Activated T-helper 1 cell treated with anti-CD3 and anti-CD28 coated beads, Interleukin-12 subunit alpha, Interleukin-12 subunit beta, Interleukin-2, Interleukin-4 antibody, amounts not matched to agents 30 ng/mL and 10 ng/mL and 1 ng/mL, durations not matched to agents 14 hours and 24 hours and 36 hours (primary cell): ENCODE results near the gene LRRTM2. TPM values are rescaled to one million over a fixed set of nuclear protein-coding genes. Genes with fewer than 3 reads are reported as not detected.

Experiments
- DNase-seq: peaks from one replicate; pipeline ENCODE4 v3.0.0; 2021; ENCODE audit warnings: low spot score
- H3K27ac Mint-ChIP-seq: one replicate; pipeline ENCODE4 v1.8.0; 2021; ENCODE audit warnings: mild to moderate bottlenecking, mixed read lengths
- H3K27me3 Mint-ChIP-seq: one replicate; pipeline ENCODE4 v1.8.0; 2022; ENCODE audit warnings: mild to moderate bottlenecking, moderate library complexity, mixed read lengths; ENCODE audit not compliant: insufficient read depth
- H3K36me3 Mint-ChIP-seq: one replicate; pipeline ENCODE4 v1.8.0; 2021; ENCODE audit warnings: low read depth, mixed read lengths
- H3K4me1 Mint-ChIP-seq: one replicate; pipeline ENCODE4 v1.8.0; 2021; ENCODE audit warnings: low read depth, mixed read lengths
- H3K4me3 Mint-ChIP-seq: one replicate; pipeline ENCODE4 v1.8.0; 2021; ENCODE audit warnings: mild to moderate bottlenecking, moderate library complexity, mixed read lengths
- H3K9me3 Mint-ChIP-seq: one replicate; pipeline ENCODE4 v1.8.0; 2021; ENCODE audit warnings: mixed read lengths
- intact Hi-C: fragments of 100-400 bp; cut with micrococcal nuclease; formaldehyde crosslinking; loops from one replicate; pipeline ENCODE4 v1.15.1; 2024
- total RNA-seq: library from RNA; stranded (reverse); gene quantifications from 2 replicates; pipeline ENCODE4 v1.2.3, GENCODE V29; 2022

The LRRTM2 gene
- total RNA-seq, 1 donor from 2014 or later: not detected

- H3K4me1 Mint-ChIP-seq: no peaks in the 10 kb centered on the region
- no peak overlapping the region for H3K27ac Mint-ChIP-seq
- no peak overlapping the region for H3K4me3 Mint-ChIP-seq
- H3K27me3 Mint-ChIP-seq: no peaks in the 10 kb centered on the region
- no peaks in the 10 kb centered on the region for H3K9me3 Mint-ChIP-seq
- H3K36me3 Mint-ChIP-seq: peaks cover 7% of the 10 kb centered on the region
- DNase-seq: no peak
- intact Hi-C loops: loop anchor here (1.0 to 10.0 kb wide), 2 partner anchors 437 to 550 kb away; no protein-coding TSS in a partner anchor
Measured at GRCh38 chr5:138824924-138825863, 49.9 kb downstream of the LRRTM2 start.

- Mint-ChIP-seq H3K27me3 (no peaks in the 10 kb centered on the region), H3K9me3 (no peaks in the 10 kb centered on the region), H3K4me3 (no peak overlapping the region), H3K36me3 (peaks cover 7% of the 10 kb centered on the region), H3K27ac (no peak overlapping the region), H3K4me1 (no peaks in the 10 kb centered on the region)
- DNase-seq: no peak
- intact Hi-C loops: loop anchor here (10.0 kb wide), 1 partner anchor 550 kb away; no protein-coding TSS in a partner anchor
Measured at GRCh38 chr5:138824516-138824915, 50.6 kb downstream of the LRRTM2 start.

DNA sequence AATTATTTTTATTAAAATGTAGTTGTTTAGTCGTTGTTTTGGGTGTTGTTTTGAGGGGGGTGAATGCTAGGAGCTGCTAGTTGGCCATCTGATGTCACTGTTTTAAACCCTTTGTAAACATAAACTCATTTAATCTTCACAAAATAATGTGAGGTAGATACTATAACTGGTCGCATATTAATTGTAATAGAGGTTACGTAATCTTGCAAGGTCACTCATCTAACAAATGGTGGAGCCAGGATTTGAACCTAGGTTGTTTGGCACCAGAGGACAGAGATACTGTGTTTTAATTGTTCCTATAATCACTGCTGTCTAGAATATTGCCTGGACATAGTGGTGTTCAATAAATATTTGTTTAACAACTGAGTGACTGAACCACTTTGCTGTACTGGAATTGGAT lies 54.4 kb downstream of the LRRTM2 start:
- Mint-ChIP-seq H3K27ac (no peak overlapping the region), H3K9me3 (no peaks in the 10 kb centered on the region), H3K4me1 (no peaks in the 10 kb centered on the region), H3K36me3 (peaks cover 2% of the 10 kb centered on the region), H3K27me3 (no peaks in the 10 kb centered on the region), H3K4me3 (no peak overlapping the region)
- intact Hi-C loops: loop anchor here (10.0 kb wide), 1 partner anchor 554 kb away; no protein-coding TSS in a partner anchor
- DNase-seq: no peak

DNA sequence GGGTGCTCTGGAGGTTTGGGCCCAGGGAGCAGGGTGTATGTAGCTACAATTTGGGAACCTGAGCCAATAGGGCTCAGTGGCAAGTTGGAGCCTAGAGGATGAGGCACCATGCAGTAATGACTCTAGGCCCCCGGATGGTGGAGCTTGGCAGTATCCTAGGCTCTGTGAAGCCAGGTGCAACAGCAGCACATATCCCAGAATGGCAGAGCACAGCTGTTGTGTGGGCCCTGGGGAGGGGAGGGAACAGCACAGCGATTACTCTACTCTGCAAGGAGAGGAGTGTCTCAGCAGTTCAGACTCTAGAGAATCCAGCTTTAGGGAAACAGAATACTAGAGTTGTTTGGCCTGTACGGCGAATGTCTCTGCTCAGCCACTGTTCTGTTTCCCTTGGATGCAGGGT lies 56.1 kb downstream of the LRRTM2 start:
- Mint-ChIP-seq H3K36me3 (peaks cover 4% of the 10 kb centered on the region), H3K27me3 (no peaks in the 10 kb centered on the region), H3K9me3 (no peaks in the 10 kb centered on the region), H3K27ac (no peak overlapping the region), H3K4me1 (no peaks in the 10 kb centered on the region), H3K4me3 (no peak overlapping the region)
- intact Hi-C loops: no loop called here
- no peak for DNase-seq

Other genes starting within 250 kb of the LRRTM2 start
- gene CTNNA1, start 121.9 kb downstream of the LRRTM2 start, total RNA-seq: 56.6 and 58.0 TPM in 2 replicates